HG03378 (cell line): ENCODE measurements around the gene PPP3CB.

Experiments used
- ATAC-seq: cut with Tn5 transposase; IDR thresholded peaks from one replicate; pipeline ENCODE4 v1.9.1; 2021; ENCODE audit warnings: mild to moderate bottlenecking, moderate library complexity; ENCODE audit not compliant: unreplicated experiment

The PPP3CB gene

DNA sequence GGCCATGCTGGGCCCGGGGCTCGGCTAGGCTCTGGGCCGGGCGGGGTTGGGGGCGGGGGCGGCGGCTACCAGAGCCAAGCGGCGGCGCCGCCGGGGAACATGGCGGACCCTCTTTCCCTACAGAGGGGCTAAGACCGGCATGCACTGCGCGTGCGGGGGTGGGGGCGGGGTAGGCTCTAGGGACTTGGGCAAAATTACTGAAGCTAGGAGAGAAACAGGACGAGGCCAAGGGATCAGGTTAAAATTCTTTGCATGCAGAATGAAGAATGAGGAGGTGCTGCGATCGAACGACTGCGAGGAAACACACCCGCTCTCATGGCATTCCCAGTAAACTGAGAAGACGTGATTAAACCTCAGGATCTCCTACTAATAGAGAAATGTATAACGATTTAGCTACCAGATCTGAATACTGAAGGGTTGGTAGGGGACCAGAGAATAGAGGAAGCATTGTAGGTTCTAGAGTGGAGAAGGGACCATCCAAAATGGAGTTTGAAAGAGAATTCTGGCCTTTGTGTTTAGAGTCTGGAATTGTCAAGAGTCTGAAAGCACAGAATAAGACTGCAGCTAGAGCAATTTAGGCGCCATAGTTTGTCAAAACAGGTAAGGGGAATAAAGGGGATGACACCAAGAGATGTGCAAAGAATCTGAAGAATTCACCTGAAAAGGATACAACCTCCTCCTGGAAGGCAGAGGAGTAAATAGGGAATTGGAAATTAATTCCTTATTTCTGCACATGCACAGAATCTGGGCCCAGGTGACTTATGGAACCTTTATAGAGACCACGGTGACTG, at the start of gene PPP3CB:
Gene PPP3CB, minus strand, starts transcription at position 141 of the 791 bp plus-strand sequence. Its CDS starts 135 bp downstream, at position 6.
- peak; percentile 51 for ATAC-seq

DNA sequence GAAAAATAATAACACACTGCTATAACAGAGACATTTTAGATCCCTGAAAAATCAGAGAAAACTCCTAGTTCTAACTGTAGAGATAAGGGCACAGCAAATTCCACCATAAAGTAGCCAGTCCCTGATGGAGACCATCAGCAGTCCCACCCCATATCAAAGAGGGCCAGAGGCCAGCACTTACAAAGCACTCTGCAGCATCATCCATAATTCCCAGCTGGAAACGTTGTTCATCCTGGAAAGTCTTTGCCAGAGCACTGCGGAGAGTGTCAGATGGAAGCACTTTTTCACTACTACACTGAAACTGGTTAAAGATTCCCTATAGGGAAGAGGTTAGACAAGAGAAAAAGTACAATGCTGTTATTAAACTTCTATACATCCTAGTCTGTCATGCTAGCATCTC, 49.5 kb upstream of the PPP3CB start:
- no peak for ATAC-seq

DNA sequence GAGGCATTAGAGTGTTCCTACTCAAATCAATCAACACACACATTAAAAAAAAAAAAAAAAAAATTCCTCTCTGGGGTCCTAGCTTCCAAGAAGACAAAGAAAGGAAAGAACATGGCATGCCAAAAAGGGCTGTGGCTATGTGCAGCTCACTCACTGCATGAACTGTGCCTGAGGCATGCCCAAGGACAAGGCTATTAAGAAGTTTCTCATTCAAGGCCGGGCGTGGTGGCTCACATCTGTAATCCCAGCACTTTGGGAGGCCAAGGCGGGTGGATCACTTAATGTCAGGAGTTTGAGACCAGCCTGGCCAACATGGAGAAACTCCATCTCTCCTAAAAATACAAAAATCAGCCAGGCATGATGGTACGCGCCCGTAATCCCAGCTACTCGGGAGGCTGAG, 41.9 kb upstream of the PPP3CB start:
- no peak for ATAC-seq

DNA sequence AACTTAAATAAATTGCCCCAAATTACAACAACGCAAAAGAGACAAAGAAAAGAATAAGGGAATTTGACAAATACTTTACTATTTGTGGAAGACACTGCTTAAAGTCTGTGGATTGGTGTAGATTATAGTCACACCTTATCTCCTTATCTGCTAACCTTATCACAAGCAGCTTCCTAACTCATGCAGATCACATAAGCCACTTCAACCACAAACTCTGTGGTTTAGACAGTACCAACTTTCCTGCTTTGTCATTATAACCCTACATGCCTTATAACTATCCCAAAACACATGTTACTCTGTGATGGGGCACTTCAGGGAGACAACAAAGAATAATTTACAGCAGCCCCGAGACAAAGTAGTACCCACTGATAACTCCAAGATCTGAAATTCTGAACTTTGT, 41.5 kb upstream of the PPP3CB start:
- ATAC-seq, result no peak

DNA sequence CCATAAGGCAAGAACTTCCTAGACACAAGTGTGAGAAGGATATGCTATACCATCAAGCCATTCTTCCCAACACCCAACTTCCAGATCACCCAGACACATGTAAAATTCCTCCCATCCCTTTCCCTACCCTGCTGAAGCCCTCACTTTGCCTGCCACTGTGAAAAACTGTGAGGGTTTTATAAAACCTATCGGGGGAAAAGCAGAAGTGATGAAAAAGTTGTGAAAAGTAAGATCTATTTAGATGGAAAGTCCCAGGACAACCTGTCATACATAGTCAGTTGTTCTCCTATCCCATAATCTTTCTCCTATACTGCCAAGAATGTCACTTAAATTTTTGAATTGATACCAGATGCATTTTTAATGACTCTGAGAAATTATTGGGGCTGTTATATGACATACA, 39.0 kb upstream of the PPP3CB start:
- ATAC-seq, result no peak

DNA sequence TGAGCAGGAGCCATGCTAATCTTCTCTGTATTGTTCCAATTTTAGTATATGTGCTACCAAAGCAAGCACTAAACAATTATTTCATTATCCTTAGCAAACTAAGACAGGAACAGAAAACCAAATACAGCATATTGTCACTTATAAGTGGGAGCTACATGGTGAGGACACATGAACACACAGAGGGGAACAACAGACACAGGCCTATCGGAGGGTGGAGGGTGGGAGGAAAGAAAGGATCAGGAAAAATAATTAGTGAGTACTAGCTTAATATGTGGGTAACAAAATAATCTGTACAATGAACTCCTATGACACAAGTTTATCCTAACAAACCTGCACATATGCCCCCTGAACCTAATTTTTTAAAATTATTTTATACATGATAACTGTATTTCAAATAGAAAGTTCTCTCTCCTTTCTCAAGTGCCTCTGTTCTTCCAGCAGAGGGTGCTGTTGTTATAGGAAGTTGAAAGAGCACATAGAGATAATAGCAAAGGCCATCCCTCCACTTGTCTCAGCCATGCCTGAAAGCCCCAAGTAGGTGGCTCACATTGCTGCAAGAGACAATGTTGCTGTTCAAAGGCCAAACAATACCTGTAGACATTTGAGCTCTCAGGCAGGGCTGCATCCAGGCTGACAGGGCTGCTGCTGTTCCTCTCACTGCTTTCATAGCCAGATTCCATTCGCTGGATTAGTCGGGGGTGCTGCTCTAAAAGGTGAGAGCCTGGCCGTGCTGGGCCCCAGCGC, 33.4 kb upstream of the PPP3CB start:
- no peak for ATAC-seq

DNA sequence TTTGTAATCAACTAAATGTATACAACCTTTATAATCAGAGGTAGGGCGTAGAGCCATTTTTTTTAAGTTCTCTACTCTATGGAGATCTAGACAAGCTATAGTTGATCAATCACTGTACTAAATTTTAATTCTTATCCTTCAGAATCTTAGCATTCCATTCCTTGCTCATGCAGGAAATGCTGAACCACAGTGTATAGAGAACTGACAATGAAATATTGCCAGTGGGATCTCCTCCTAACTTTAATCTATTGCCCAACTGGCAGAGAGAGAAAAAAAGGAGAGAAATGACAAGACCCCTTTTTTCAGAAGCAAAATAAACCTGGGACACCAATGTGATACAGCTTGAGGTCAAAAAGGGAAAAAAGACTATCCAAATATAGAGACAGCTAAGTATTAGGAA, 26.4 kb upstream of the PPP3CB start:
- ATAC-seq, result no peak

DNA sequence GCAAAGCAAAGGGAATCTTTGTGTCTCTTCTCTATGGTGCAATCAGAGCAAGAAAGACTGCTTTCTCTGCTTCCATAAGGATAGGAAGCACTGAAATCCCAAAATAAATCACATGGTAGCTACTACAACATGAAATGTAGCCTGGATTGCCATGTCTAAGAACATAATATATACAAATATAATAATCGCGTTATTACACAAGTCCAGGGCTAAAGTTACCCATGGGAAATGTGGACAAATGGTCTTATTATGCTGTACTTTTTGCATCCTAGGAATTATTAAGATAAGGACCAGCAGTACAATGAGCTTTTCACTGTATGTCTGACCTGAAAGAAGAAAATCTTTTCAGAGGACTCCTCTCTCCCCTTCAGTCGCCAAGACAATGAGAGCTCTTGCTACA, 23.5 kb upstream of the PPP3CB start:
- ATAC-seq, result no peak

DNA sequence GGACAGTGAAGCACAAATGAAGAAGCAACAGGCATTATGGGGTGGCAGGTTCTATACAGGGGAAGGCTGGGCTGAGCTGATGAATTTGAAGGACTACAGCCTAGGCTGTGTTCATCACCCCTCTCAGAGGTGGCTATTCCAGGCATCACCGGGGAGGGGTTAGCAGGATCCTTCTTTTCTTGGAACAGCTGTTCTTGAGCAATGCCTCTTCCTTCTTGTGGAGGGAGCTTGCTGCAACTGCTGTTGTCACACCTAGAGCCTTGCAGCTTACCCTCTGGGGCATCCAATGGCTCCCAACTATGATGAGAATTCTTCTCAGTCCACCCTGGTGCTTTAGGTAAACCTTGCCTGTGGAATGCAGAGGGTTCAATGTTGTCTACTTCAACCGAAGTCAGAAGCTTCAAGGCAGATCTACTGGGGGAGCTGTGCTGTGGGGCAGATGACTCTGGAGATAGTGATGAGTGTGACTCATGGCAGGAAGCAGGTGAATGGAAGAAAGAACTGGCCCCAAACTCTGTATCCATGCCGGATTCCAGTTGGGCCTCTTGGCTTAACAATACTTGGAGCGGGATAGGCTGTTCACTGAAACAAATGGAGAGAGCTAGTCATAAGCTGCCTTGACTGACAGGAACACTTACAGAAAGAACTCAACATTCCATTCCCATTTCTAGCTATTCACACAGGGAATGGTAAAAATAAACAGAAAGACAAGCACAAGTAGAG, 21.5 kb upstream of the PPP3CB start:
- no peak for ATAC-seq

DNA sequence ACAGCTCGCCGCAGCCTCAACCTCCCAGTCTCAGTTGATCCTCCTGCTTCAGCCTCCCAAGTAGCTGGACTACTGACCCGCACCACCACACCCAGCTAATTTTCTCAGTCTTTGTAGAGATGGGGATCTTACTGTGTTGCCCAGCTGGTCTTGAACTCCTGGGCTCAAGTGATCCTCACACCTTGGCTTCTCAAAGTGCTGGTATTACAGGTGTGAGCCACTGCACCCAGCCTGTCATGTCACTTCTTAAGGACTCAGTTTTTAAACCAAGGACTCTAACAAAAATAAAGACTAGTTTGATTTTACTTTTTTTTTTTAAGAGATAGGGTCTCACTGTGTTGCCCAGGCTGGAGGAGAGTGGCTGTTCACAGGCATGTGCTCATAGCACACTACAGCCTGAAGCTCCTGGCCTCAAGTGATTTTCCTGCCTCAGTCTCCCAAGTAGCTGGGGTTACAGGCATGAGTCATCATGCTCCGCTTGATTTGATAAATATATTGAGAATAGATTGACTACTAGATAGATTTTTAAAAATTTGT, 16.5 kb upstream of the PPP3CB start:
- ATAC-seq, result no peak

DNA sequence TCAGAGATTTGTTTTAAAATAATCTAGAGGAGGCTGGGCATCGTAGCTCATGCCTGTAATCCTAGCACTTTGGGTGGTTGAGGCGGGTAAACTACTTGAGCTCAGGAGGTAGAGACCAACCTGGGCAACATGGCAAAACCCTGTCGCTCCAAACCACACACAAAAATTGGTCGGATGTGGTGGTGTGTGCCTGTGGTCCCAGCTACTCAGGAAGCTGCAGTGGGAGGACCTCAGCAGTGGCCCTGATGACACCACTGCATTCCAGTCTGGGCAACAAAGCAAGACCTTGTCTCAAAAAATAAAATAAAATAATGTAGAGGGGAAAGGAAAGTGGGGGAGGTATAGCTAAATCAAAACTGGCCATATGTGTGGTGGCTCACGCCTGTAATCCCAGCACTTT, 13.9 kb upstream of the PPP3CB start:
- ATAC-seq, result no peak

DNA sequence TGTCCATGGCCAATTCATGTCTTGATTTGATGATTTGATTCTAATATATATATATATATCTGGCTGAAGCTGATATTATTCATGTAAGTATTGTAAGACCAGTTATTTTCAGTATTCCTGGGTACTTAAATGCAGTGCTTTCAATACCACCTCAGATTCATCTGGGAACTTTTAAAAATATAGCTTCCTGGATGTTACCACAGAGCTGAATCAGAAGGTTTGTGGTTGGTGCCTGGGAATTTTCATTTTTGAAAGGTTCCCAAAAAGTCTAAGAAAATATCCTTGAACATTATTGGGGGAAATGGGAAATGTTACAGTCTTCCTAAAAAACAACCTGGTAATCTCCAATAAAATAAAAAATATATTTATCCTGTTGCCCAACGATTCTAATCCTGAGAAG, 10.7 kb upstream of the PPP3CB start:
- ATAC-seq, result no peak

DNA sequence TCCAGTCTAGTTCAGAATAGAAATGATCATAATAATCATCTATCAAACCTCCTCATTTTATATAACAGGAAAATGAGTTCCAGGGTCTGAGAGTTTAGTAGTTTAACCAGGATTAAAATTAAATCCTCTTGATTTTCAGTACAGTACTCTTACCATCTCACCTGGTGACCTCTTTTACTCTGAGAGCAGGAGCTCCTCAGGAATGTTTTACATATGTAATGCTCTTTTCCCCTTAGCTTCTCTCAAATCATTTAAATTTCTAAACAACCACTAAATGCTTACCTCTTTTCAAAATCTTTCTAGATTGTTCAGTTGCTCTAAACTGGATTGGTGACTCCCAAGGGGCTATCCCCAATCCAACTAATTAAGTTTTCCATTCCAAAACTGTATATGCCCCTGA, 10.2 kb upstream of the PPP3CB start:
- ATAC-seq, result no peak

DNA sequence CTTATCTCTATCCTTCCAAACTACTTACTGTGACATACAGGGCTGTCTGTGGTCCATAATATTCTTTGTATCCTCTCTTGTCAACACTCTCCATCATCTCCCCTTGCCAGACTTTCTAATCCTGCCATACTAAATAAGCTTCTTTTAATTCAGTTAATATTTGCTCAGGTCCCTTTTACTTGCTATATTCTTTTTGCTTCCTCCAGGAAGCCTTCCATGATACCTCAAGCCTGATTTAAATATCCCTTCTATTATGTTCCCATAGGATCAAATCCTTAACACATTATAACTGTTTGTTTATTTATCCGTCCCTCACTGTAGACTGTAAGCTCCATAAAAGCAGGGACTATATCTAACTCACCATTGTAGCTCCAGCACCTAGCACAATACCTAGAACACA, 7.2 kb upstream of the PPP3CB start:
- ATAC-seq, result no peak

DNA sequence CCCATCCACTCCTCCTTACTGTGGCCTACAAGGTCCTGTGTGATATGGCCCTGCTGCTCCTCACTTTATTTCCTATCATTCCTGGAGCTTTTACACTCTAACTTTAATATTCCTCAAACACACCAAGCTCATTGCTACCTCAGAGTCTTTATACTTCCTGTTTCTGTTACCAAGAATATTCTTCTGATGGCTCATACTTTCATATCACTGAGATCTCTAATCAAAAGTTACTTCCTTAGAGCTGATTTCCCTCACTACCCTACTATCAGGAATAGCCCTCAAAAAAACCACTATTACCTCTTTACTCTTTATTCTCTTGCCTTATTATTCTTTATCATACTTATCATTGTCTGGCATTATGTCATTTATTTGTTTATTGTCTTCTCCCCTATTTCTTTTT, 5.8 kb upstream of the PPP3CB start:
- ATAC-seq, result no peak

DNA sequence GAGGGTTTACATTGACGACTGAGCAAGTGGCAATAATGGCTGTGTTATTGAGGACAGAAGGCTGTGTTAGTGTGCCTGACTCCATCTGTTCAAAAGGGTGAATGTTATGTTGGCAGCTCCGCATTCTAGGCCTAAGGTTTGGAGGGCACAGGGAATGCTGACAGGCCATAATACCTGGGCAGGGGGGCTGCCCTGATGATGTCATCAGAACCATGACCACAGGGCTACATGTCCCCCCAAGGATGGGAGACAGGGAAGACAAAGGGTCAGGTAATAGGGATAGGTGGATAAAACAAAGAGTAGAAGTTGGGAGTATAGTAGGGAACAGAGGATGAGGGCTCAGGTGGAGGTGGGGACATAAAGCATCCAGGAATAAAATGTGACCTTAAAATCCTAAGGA, 1.8 kb upstream of the PPP3CB start:
- no peak for ATAC-seq

DNA sequence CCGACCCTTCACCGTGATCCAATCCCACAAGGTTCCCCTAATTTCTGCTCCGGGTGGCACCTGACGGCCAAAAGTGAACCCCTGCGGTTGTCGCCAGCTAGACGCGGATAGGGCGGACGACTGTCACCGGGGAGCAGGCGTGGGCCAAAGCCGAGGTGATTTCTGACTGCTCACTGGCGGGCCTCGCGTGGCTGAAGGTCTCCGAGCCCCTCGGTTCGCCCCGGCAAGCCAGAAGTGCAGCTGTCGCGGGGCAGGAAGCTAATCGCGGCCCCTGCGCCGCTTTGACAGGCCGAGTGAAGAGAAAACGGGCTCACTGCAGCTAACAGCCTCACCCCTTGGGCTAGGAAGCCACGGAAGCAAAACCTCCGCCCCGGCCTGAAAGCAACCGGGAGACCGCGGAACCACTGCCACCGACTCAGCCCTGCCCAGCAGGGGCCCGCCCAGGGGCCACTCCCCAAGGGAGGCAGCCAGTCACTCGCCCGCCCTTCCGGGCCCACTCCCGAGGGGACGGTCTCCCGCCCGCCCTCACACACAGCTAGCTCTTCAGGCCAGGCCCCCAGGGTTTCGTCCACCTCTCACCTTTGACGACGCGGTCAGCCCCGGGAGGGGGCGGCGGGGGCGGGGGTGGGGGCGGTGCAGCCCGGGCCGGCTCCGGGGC, 469 bp downstream of the PPP3CB start:
- ATAC-seq, result peak; percentile 79

DNA sequence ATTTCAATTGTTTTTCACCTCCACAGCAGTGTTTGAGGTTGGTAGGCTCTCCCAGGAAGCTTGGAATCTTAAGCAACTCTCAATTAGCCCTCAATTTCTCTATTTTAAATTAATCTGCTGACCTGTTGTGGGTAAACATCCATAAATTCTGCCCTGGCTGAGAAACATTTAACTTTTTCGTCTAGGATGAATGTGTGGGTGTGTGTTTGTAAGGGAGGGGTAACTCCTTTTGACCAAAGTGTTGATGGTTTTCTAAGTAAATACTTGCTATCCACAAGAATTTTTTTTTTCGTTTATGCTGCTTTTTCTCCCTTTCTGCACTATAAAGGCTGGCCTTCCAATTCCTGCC, 973 bp downstream of the PPP3CB start:
- ATAC-seq, result no peak

DNA sequence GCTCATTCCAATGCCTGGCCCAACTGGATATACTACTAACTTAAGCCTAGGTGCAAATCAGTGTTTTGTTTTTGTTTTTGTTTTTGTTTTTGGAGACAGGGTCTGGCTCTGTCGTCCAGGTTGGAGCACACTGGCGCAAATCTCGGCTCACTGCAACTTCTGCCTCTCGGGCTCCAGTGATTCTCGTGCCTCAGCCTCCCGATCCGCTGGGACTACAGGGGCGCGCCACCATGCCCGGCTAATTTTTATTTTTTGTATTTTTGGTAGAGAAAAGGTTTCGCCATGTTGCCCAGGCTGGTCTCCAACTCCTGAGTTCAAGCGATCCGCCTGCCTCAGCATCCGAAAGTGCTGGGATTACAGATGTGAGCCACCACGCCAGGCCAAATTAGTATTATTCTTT, 1.6 kb downstream of the PPP3CB start:
- no peak for ATAC-seq

DNA sequence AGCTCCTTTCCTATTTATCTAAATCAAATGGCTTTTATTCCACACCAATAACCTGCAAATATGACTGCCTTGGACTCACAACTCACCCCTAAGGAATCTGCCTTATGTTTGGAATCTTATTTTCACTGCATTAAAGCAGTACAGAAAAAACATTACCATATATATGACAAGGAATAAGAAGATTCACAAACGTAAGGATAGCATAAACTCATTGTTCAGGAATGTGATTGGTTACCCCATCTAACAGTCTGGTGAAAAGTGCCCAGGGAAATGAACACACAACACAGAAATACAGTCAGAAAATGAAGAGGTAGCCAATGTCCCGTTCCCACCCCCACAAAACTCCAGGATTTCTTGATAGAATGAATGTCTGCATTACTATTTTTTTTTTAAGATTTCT, 2.0 kb downstream of the PPP3CB start:
- no peak for ATAC-seq

DNA sequence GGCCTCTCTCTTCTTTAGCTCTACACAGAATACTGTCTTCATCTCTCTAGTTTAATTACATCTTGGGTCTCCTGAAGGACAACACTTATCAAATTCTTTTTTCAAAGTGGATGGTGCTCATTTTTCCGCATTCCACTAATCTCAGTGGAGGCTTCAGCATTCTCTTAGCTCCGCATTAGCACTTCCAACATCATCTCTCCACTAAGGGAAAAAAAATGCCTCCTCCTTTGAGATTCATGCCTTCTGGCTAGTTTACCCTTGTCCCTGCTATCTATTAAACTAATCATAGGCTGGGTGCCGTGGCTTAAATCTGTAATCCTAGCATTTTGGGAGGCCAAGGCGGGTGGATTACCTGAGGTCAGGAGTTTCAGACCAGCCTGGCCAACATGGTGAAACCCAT, 9.2 kb downstream of the PPP3CB start:
- no peak for ATAC-seq
